SK-N-MC (cell line): ENCODE results near the gene STRBP.

ENCODE experiments used
- EZH2 ChIP-seq: fragments of 200-600 bp; sonication (generic); IDR thresholded peaks from one replicate; pipeline ENCODE4 v1.6.1; 2017; ENCODE audit warnings: antibody characterized with exemption
- POLR2AphosphoS5 ChIP-seq: IDR thresholded peaks from 2 replicates; pipeline ENCODE4 v1.6.1; 2012; ENCODE audit warnings: mild to moderate bottlenecking, low read depth, low read length, borderline replicate concordance

- no peak for TF ChIP-seq EZH2
- no peak for TF ChIP-seq POLR2AphosphoS5
Observed at GRCh38 chr9:123225374-123225813, 43.0 kb downstream of the STRBP start.
